ENCODE data around the gene XIRP2. TPM values are rescaled to one million over a fixed set of nuclear protein-coding genes. Genes with fewer than 3 reads are reported as not detected.
A peak's percentile ranks its signal among the peaks of the same experiment; 100 is the strongest.
"Not testable (repeated sequence)": the region's sequence is repeated elsewhere in the genome, so short reads cannot be mapped to it uniquely, and the experiment has no call there.

Gene XIRP2
- total RNA-seq, 6 experiments from 2014 or later, result 0.05 to 2.0 (median 0.19) TPM

GRCh38 chr2:167258712-167259111 is 370.4 kb downstream of the XIRP2 start:
- Histone ChIP-seq H3K4me3 (no peak overlapping the region), H3K9me3 (no peaks in the 10 kb centered on the region), H3K4me1 (no peaks in the 10 kb centered on the region), H3K27me3 (no peaks in the 10 kb centered on the region), H3K27ac (no peak overlapping the region), H3K36me3 (no peaks in the 10 kb centered on the region)
- whole genome bisulfite sequencing (ENCODE audit: insufficient coverage, low coverage, low lambda C conversion rate, missing lambda C conversion rate), result 40% methylated on average over 3 of the region's 3 CpGs
- intact Hi-C loops (cut with DNase I), result no loop called here
- TF ChIP-seq CTCF (IDR thresholded peaks at IDR 0.05) (no peak), POLR2A (IDR thresholded peaks at IDR 0.05) (no peak)
- no peak for DNase-seq
- no peak for ATAC-seq

- DNase-seq (no peak), ATAC-seq (peak in 3 of 4 donors; percentile 25 to 53 (median 30))
- 72% methylated on average over 5 of the region's 5 CpGs for WGBS (ENCODE audit: insufficient coverage, low coverage, low lambda C conversion rate, missing lambda C conversion rate)
- Histone ChIP-seq H3K4me1 (no peaks in the 10 kb centered on the region), H3K36me3 (no peaks in the 10 kb centered on the region), H3K9me3 (no peaks in the 10 kb centered on the region), H3K4me3 (no peak overlapping the region), H3K27me3 (no peaks in the 10 kb centered on the region), H3K27ac (no peak overlapping the region)
- peak in 3 of 4 donors; percentile 10 to 27 (median 26) for TF ChIP-seq CTCF (IDR thresholded peaks at IDR 0.05)
- TF ChIP-seq POLR2A (IDR thresholded peaks at IDR 0.05), result no peak
- intact Hi-C loops (cut with DNase I), result no loop called here
Measured at GRCh38 chr2:167264380-167264779, 376.1 kb downstream of the XIRP2 start.

- Histone ChIP-seq H3K36me3 (no peaks in the 10 kb centered on the region), H3K4me1 (no peaks in the 10 kb centered on the region), H3K27ac (no peak overlapping the region), H3K9me3 (no peaks in the 10 kb centered on the region), H3K4me3 (no peak overlapping the region), H3K27me3 (no peaks in the 10 kb centered on the region)
- TF ChIP-seq POLR2A (IDR thresholded peaks at IDR 0.05) (no peak), CTCF (IDR thresholded peaks at IDR 0.05) (no peak)
- 34% methylated on average over 2 of the region's 2 CpGs for WGBS (ENCODE audit: insufficient coverage, low coverage, low lambda C conversion rate, missing lambda C conversion rate)
- ATAC-seq (no peak), DNase-seq (no peak)
- intact Hi-C loops (cut with DNase I), result no loop called here
Measured at GRCh38 chr2:167265004-167265403, 376.7 kb downstream of the XIRP2 start.

- ATAC-seq, result no peak
Measured at GRCh38 chr2:167265722-167266121, 377.4 kb downstream of the XIRP2 start.

GRCh38 chr2:167268245-167268644 is 380.0 kb downstream of the XIRP2 start:
- H3K4me1 ChIP-seq; H3K36me3 ChIP-seq; DNase-seq; ATAC-seq; H3K4me3 ChIP-seq; H3K27me3 ChIP-seq; H3K27ac ChIP-seq; intact Hi-C loops (cut with DNase I); H3K9me3 ChIP-seq: not testable (repeated sequence)
- 50% methylated on average over 2 of the region's 2 CpGs for WGBS (ENCODE audit: insufficient coverage, low coverage, low lambda C conversion rate, missing lambda C conversion rate)

More at GRCh38 chr2:167265722-167266121, 377.4 kb downstream of the XIRP2 start:
- DNase-seq, result no peak
- WGBS (ENCODE audit: insufficient coverage, low coverage, low lambda C conversion rate, missing lambda C conversion rate), result 58% methylated on average over 5 of the region's 5 CpGs
- no peaks in the 10 kb centered on the region for H3K27me3 ChIP-seq
- no peaks in the 10 kb centered on the region for H3K9me3 ChIP-seq
- H3K4me1 ChIP-seq, result no peaks in the 10 kb centered on the region
- H3K36me3 ChIP-seq, result no peaks in the 10 kb centered on the region
- no peak overlapping the region for H3K27ac ChIP-seq
- no peak for TF ChIP-seq CTCF (IDR thresholded peaks at IDR 0.05)
- TF ChIP-seq POLR2A (IDR thresholded peaks at IDR 0.05), result no peak
- intact Hi-C loops (cut with DNase I), result no loop called here
- no peak overlapping the region for H3K4me3 ChIP-seq
